T-cell (primary cell): Measurements from ENCODE around the gene SUFU. TPM values are rescaled to one million over a fixed set of nuclear protein-coding genes. Genes with fewer than 3 reads are reported as not detected.
"Not testable (repeated sequence)": the region's sequence is repeated elsewhere in the genome, so short reads cannot be mapped to it uniquely, and the experiment has no call there.

Source experiments
- ATAC-seq, 4 experiments: fragments of 200-7000 bp in 3 of 4; fragments of 150-1000 bp in 1 of 4; cut with Tn5 transposase; replicated peaks in 1 of 4; 1 replicate in 3 of 4; 2 replicates in 1 of 4; pipeline ENCODE4 v1.10.0; 2021; ENCODE audit warnings: moderate library complexity in 3 of 4, mild to moderate bottlenecking in 2 of 4, moderate number of reproducible peaks in 1 of 4
- CTCF ChIA-PET, 2 donors: fragments of 300-600 bp; sonication (Branson Sonifier 250); formaldehyde crosslinking; loops; one replicate each; lab custom pipeline; 2022; ENCODE audit warnings: antibody characterized with exemption in 2 of 2; lab: Charles Lee
- POLR2A ChIA-PET, 2 donors: fragments of 300-600 bp; sonication (Branson Sonifier 250); formaldehyde crosslinking; loops; one replicate each; lab custom pipeline; 2022; ENCODE audit warnings: antibody characterized with exemption in 2 of 2; lab: Charles Lee
- DNase-seq, 35 experiments: peaks; one replicate each; pipeline versions ENCODE4 v3.0.0 to v3.0.0-alpha.2; 2013 to 2023
- H3K27ac ChIP-seq: one replicate; pipeline ENCODE4 v1.5.1; 2013; ENCODE audit warnings: low read length
- H3K27me3 ChIP-seq, 2 experiments: replicated peaks in 1 of 2; 1 replicate in 1 of 2; 2 replicates in 1 of 2; pipeline versions ENCODE4 v1.6.1 to v1.7.0; 2013; ENCODE audit warnings: low read length in 1 of 2, mixed read lengths in 1 of 2; ENCODE audit not compliant: control insufficient read depth in 2 of 2, insufficient read depth in 2 of 2; ENCODE audit errors: extremely low read depth in 1 of 2
- H3K36me3 ChIP-seq, 2 donors: 1 replicate in 1 of 2; 2 replicates in 1 of 2; pipeline versions ENCODE4 v1.6.1 to v1.7.0; 2013; ENCODE audit warnings: low read length in 1 of 2; ENCODE audit not compliant: control insufficient read depth in 2 of 2, insufficient read depth in 1 of 2; ENCODE audit errors: extremely low read depth in 1 of 2
- H3K4me1 ChIP-seq, 2 experiments: 1 replicate in 1 of 2; 2 replicates in 1 of 2; pipeline versions ENCODE4 v1.6.1 to v1.7.0; 2013; ENCODE audit warnings: low read length in 2 of 2, mixed read lengths in 1 of 2; ENCODE audit not compliant: insufficient read depth in 2 of 2, control insufficient read depth in 1 of 2; ENCODE audit errors: extremely low read depth in 1 of 2
- H3K4me3 ChIP-seq, 2 donors: 1 replicate in 1 of 2; 2 replicates in 1 of 2; pipeline versions ENCODE4 v1.5.1 to v1.7.0; 2013; ENCODE audit warnings: mild to moderate bottlenecking in 2 of 2, low read length in 1 of 2, moderate library complexity in 1 of 2; ENCODE audit not compliant: control insufficient read depth in 1 of 2; ENCODE audit errors: extremely low read depth in 1 of 2
- H3K9me3 ChIP-seq: 2 replicates; pipeline ENCODE4 v1.7.0; 2013
- H3K27ac Mint-ChIP-seq, 2 donors: one replicate each; pipeline ENCODE4 v1.8.0; 2020 to 2021; ENCODE audit warnings: mild to moderate bottlenecking in 2 of 2, mixed read lengths in 2 of 2
- H3K27me3 Mint-ChIP-seq, 2 donors: one replicate each; pipeline ENCODE4 v1.8.0; 2021 to 2022; ENCODE audit warnings: mixed read lengths in 2 of 2
- H3K36me3 Mint-ChIP-seq: one replicate; pipeline ENCODE4 v1.8.0; 2021; ENCODE audit warnings: mixed read lengths
- H3K4me1 Mint-ChIP-seq, 3 donors: one replicate each; pipeline ENCODE4 v1.8.0; 2020 to 2022; ENCODE audit warnings: mixed read lengths in 3 of 3, mild to moderate bottlenecking in 1 of 3
- H3K4me3 Mint-ChIP-seq, 3 donors: one replicate each; pipeline ENCODE4 v1.8.0; 2020 to 2022; ENCODE audit warnings: mild to moderate bottlenecking in 3 of 3, mixed read lengths in 3 of 3, moderate library complexity in 3 of 3
- H3K9me3 Mint-ChIP-seq, 3 donors: one replicate each; pipeline ENCODE4 v1.8.0; 2020 to 2022; ENCODE audit warnings: mixed read lengths in 3 of 3
- WGBS: methylation state at CpG from one replicate; pipeline ENCODE4 v1.1.5; 2013; ENCODE audit warnings: missing lambda C conversion rate; ENCODE audit not compliant: insufficient coverage; 5-methylcytosine and 5-hydroxymethylcytosine counted together
- total RNA-seq, 35 experiments: library from RNA in 6 of 35; stranded (reverse) in 6 of 35; fragments of 120-200 nt in 1 of 35; gene quantifications; one replicate each; pipeline versions ENCODE4 v1.2.1 to v1.2.4 and lab custom pipeline; 2013 to 2026

Gene SUFU
- total RNA-seq, 5 donors from 2014 or later (not counting 1 experiment from before 2014, with no cell fraction given), result 13.2 to 16.4 (median 15.4) TPM

DNA sequence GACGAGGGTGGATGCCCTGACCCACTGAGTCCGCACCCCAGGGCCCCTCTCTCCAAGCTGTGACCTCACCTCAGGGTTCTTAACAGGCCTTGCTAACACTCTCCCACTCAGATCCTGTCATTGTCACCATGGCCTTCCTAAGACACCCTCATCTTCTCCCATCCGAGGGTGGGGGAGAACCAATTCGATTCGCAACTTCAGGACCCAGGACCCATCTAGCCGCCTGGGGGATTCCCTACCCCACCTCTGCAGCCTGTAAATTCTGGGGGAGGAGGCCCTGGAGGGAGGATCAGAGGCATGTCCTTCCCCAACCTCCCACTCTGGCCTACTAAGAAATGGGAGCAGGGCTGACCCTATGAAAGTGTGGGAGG lies 157.9 kb downstream of the SUFU start:
- WGBS, result 35% methylated on average over 2 of the region's 6 CpGs
- POLR2A ChIA-PET, result no interaction called here
- H3K4me3 Mint-ChIP-seq, result peak overlapping the region; percentile 21 to 68 (median 59)
- H3K4me1 Mint-ChIP-seq, result peaks cover 39 to 45% (median 40%) of the 10 kb centered on the region in 3 donors
- peak in 3 of 4 experiments; percentile 20 to 23 (median 22) for ATAC-seq
- peak overlapping the region; percentile 51 for H3K27ac ChIP-seq
- no peaks in the 10 kb centered on the region for H3K9me3 ChIP-seq
- H3K27me3 Mint-ChIP-seq, result no peaks in the 10 kb centered on the region
- H3K36me3 Mint-ChIP-seq, result peaks cover 3% of the 10 kb centered on the region
- no peaks in the 10 kb centered on the region for H3K9me3 Mint-ChIP-seq
- H3K4me3 ChIP-seq, result peak overlapping the region in 1 of 2 donors; percentile 29
- CTCF ChIA-PET, result interaction anchor here in 1 of 2 donors (1.2 kb wide), 1 partner anchor 52 kb away, joined by 3 read pairs; the partner anchor contains the start of genes ARL3 and SFXN2
- H3K27me3 ChIP-seq, result no peaks in the 10 kb centered on the region
- H3K27ac Mint-ChIP-seq, result peak overlapping the region; percentile 79 to 87
- H3K4me1 ChIP-seq, result peaks cover 17 to 51% of the 10 kb centered on the region in 2 experiments
- H3K36me3 ChIP-seq, result peaks cover 10 to 18% of the 10 kb centered on the region in 2 donors
- DNase-seq, result no peak

DNA sequence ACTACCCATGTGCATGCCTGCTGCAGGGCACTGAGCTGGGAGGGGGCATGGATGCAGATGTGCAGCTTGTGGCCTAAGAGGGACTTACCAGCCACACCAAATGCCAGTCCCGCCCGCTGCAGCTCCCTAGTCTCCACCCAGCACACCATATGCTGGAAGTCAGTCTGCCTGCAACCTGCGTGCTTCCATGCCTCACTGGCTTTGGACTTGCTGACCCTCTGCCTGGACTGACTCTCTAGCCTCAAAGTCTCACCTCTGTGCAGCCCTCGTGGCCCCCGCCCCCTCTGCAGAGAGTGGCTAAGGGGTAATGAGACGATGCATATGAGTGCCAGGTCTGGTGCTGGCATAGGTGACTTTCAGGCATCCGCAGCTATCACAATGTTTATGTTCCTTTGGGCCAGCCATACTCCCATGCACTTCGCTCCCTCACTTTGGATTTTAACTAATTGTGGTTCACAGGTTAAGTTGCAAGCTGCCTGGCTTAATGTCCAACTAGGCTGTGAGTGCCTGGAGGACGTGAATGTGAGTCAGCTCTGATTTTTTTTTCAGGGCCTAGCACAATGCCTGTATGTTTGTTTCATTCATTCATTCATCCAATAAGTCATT lies 162.2 kb downstream of the SUFU start:
- ATAC-seq (no peak), DNase-seq (no peak)
- no peak overlapping the region for H3K27ac ChIP-seq
- Mint-ChIP-seq H3K27me3 (no peaks in the 10 kb centered on the region), H3K9me3 (no peaks in the 10 kb centered on the region), H3K4me1 (peaks cover 22 to 35% (median 31%) of the 10 kb centered on the region in 3 donors), H3K36me3 (no peaks in the 10 kb centered on the region), H3K4me3 (no peak overlapping the region), H3K27ac (peak overlapping the region in 1 of 2 donors; percentile 48)
- H3K36me3 ChIP-seq, result no peaks in the 10 kb centered on the region
- 100% methylated on average over 4 of the region's 9 CpGs for WGBS
- H3K4me3 ChIP-seq, result no peak overlapping the region
- CTCF ChIA-PET, result interaction anchor here in 1 of 2 donors (0.5 kb wide), 1 partner anchor 49 kb away, joined by 3 read pairs; no protein-coding TSS in a partner anchor
- no peaks in the 10 kb centered on the region for H3K27me3 ChIP-seq
- POLR2A ChIA-PET, result interaction anchor here in 1 of 2 donors (0.7 kb wide), 1 partner anchor 10 kb away, joined by 4 read pairs; no protein-coding TSS in a partner anchor
- peaks cover 10 to 43% of the 10 kb centered on the region in 2 experiments for H3K4me1 ChIP-seq
- H3K9me3 ChIP-seq, result no peaks in the 10 kb centered on the region

GRCh38 chr10:102667411-102667810 lies 163.6 kb downstream of the SUFU start:
- H3K4me3 Mint-ChIP-seq, ATAC-seq, H3K27me3 Mint-ChIP-seq, POLR2A ChIA-PET, H3K9me3 Mint-ChIP-seq, H3K27ac ChIP-seq, H3K27me3 ChIP-seq, CTCF ChIA-PET, H3K36me3 Mint-ChIP-seq, H3K4me3 ChIP-seq, H3K36me3 ChIP-seq, DNase-seq, H3K9me3 ChIP-seq: not testable (repeated sequence)
- peaks cover 12 to 25% (median 23%) of the 10 kb centered on the region in 3 donors for H3K4me1 Mint-ChIP-seq
- peaks cover 4 to 30% of the 10 kb centered on the region in 2 experiments for H3K4me1 ChIP-seq
- no CpG with 5 or more reads among the region's 4 CpGs for WGBS
- H3K27ac Mint-ChIP-seq, result peak overlapping the region in 1 of 2 donors; percentile 72

DNA sequence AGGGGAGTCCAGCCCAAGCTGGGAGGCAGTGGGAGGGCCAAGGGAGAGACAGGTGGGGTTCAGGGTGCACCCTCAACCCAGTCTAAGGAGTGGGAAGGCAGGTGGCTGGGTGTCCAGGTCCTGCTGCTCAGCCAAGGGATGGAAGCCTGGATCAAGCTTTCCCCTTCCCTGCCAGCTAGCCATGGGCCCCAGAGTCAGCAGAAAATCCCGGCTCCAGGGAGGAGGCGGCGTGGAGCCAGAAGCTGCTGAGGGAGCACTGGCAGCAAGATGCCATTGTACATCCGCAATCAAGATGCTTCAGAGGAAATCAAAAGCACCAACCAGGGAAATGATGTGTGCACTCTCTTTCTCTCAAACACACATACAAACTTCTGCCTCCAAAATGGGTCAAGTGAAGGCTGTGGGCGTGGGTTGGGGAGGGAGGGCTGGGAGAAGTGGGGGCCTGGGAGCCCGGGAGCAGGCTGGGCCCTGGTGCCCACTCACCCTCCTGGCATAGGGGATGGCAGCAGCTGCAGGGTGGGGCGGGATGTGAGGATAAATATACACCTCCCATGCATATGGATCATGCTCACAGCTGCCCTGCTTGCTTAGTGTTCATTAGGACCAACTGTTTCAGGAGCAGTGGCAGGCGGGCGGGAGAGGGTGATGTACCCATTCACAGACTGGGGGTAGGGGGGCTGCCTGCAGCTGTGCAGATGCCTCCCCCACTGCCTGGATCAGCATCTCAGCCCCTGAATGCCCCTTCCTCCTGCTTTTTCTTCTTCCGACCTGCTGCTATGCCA lies 164.7 kb downstream of the SUFU start:
- H3K27ac Mint-ChIP-seq, result peak overlapping the region; percentile 72 to 77
- Histone ChIP-seq H3K4me1 (peaks cover 8 to 37% of the 10 kb centered on the region in 2 experiments), H3K27ac (peak overlapping the region; percentile 44), H3K4me3 (no peak overlapping the region), H3K27me3 (no peaks in the 10 kb centered on the region), H3K9me3 (no peaks in the 10 kb centered on the region), H3K36me3 (no peaks in the 10 kb centered on the region)
- WGBS, result 55% methylated on average over 2 of the region's 10 CpGs
- no peaks in the 10 kb centered on the region for H3K9me3 Mint-ChIP-seq
- H3K4me3 Mint-ChIP-seq, result peak overlapping the region in 1 of 3 donors; percentile 10
- ChIA-PET POLR2A (interaction anchor here in 1 of 2 donors (0.6 kb wide), 1 partner anchor 359 kb away, joined by 6 read pairs; no protein-coding TSS in a partner anchor), CTCF (no interaction called here)
- no peaks in the 10 kb centered on the region for H3K36me3 Mint-ChIP-seq
- no peaks in the 10 kb centered on the region for H3K27me3 Mint-ChIP-seq
- DNase-seq (no peak), ATAC-seq (peak; percentile 24 to 54 (median 46))
- H3K4me1 Mint-ChIP-seq, result peaks cover 14 to 33% (median 32%) of the 10 kb centered on the region in 3 donors

GRCh38 chr10:102669206-102670064 lies 165.7 kb downstream of the SUFU start:
- peak overlapping the region; percentile 31 to 77 for H3K27ac Mint-ChIP-seq
- H3K36me3 ChIP-seq, result no peaks in the 10 kb centered on the region
- no peak overlapping the region for H3K27ac ChIP-seq
- H3K4me3 Mint-ChIP-seq, result no peak overlapping the region
- DNase-seq (peak in 2 of 35 experiments; percentile 22 to 38), ATAC-seq (no peak)
- peaks cover 23 to 42% (median 41%) of the 10 kb centered on the region in 3 donors for H3K4me1 Mint-ChIP-seq
- no peaks in the 10 kb centered on the region for H3K27me3 ChIP-seq
- no peaks in the 10 kb centered on the region for H3K9me3 Mint-ChIP-seq
- WGBS, result 75% methylated on average over 4 of the region's 7 CpGs
- ChIA-PET CTCF (interaction anchor here (0.7 to 1.5 kb wide), 5 partner anchors 9 to 44 kb away, joined by 3 to 4 read pairs (median 3); no protein-coding TSS in a partner anchor), POLR2A (interaction anchor here in 1 of 2 donors (0.9 kb wide), 1 partner anchor 24 kb away, joined by 12 read pairs; no protein-coding TSS in a partner anchor)
- no peaks in the 10 kb centered on the region for H3K9me3 ChIP-seq
- H3K27me3 Mint-ChIP-seq, result no peaks in the 10 kb centered on the region
- H3K4me1 ChIP-seq, result peaks cover 12 to 46% of the 10 kb centered on the region in 2 experiments
- H3K36me3 Mint-ChIP-seq, result no peaks in the 10 kb centered on the region
- no peak overlapping the region for H3K4me3 ChIP-seq
